ENCODE measurements around the gene IRX4. TPM values are rescaled to one million over a fixed set of nuclear protein-coding genes. Genes with fewer than 3 reads are reported as not detected.

Gene IRX4
- total and polyA plus RNA-seq, 9 of the 15 experiments (the other 6 are each of a cell fraction or from before 2014, with no cell fraction given), result not detected

- peaks cover 28 to 46% of the 10 kb centered on the region in 2 experiments; a peak in 4 of 5 replicates for H3K27me3 ChIP-seq (ENCODE audit: control insufficient read depth in 2 of 2, insufficient read depth in 2 of 2, low read length in 2 of 2)
- POLR2A ChIA-PET, result no interaction called here
- intact Hi-C loops (cut with micrococcal nuclease), result no loop called here
Observed at GRCh38 chr5:1880377-1881025, 2.2 kb downstream of the IRX4 start.

More at GRCh38 chr5:1880377-1881025, 2.2 kb downstream of the IRX4 start:
- BruUV-seq (replicated peaks), result no TSS peak
- H4K20me1 ChIP-seq (replicated peaks; ENCODE audit: control insufficient read depth, insufficient read depth, low read length), result no peaks in the 10 kb centered on the region
- CTCF ChIA-PET (ENCODE audit: low intra/inter-chr PET ratio), result no interaction called here
- no peaks in the 10 kb centered on the region for H3K36me3 ChIP-seq (ENCODE audit: control insufficient read depth, insufficient read depth, low read length)
- no peak overlapping the region for H2AFZ ChIP-seq (ENCODE audit: low read depth, low read length)
- H3K9me3 ChIP-seq (replicated peaks; ENCODE audit: control insufficient read depth, insufficient read depth, low read depth, low read length), result no peaks in the 10 kb centered on the region
- in situ Hi-C loops (cut with MboI), result no loop called here
- H3K9ac ChIP-seq (ENCODE audit: insufficient read depth in 1 of 2, low read depth in 2 of 2, low read length in 2 of 2), result no peak overlapping the region
- WGBS (ENCODE audit: insufficient coverage, low coverage, missing lambda C conversion rate), result 27% methylated on average over 18 of the region's 19 CpGs
- ATAC-seq, result no peak
- H3K9me1 ChIP-seq (ENCODE audit: control insufficient read depth, insufficient read depth, low read length), result peaks cover 3% of the 10 kb centered on the region
- DNase-seq (ENCODE audit: extremely low read depth in 1 of 4, low spot score in 3 of 4), result no peak
- TF ChIP-seq RFX1 (IDR thresholded peaks at IDR 0.05) (no peak), SETDB1 (IDR thresholded peaks at IDR 0.05; ENCODE audit: low read length) (no peak), VEZF1 (CRISPR knock-in tag; IDR thresholded peaks at IDR 0.05) (no peak), ZNF41 (CRISPR knock-in tag; conservative IDR thresholded peaks at IDR 0.05) (no peak), RUNX1 (IDR thresholded peaks at IDR 0.05; ENCODE audit: low read depth) (no peak), ZNF740 (CRISPR knock-in tag; IDR thresholded peaks at IDR 0.05) (no peak), ZNF740 (tag; IDR thresholded peaks at IDR 0.05) (no peak), GABPB1 (CRISPR knock-in tag; IDR thresholded peaks at IDR 0.05) (no peak), ZC3H11A (IDR thresholded peaks at IDR 0.05; ENCODE audit: low read depth, low read length) (no peak), NR2C1 (IDR thresholded peaks at IDR 0.05) (no peak), NR2C1 (tag; IDR thresholded peaks at IDR 0.05) (no peak), ZNF589 (CRISPR knock-in tag; IDR thresholded peaks at IDR 0.05; ENCODE audit: low read depth) (no peak), HDGF (IDR thresholded peaks at IDR 0.05) (no peak), E2F4 (CRISPR knock-in tag; IDR thresholded peaks at IDR 0.05; ENCODE audit: low read depth) (no peak), ZFX (CRISPR knock-in tag; IDR thresholded peaks at IDR 0.05) (no peak), E4F1 (CRISPR knock-in tag; IDR thresholded peaks at IDR 0.05; ENCODE audit: borderline replicate concordance) (no peak)
- H3K4me1 ChIP-seq (replicated peaks in 1 of 2; ENCODE audit: control insufficient read depth in 2 of 2, insufficient read depth in 2 of 2, low read length in 2 of 2), result peaks cover 0 to 26% of the 10 kb centered on the region in 2 experiments; a peak in 2 of 5 replicates
- H3K4me2 ChIP-seq (ENCODE audit: insufficient read depth, low read length), result no peak overlapping the region
- no peak for FAIRE-seq
- H3K27ac ChIP-seq (ENCODE audit: extremely low read depth, low read depth, low read length), result no peak overlapping the region
- no peaks in the 10 kb centered on the region for H3K79me2 ChIP-seq (ENCODE audit: control insufficient read depth, insufficient read depth, low read length)
- H3K4me3 ChIP-seq, result no peak overlapping the region

Measured in K562 (cell line).